ENCODE measurements around the gene PPM1H.

DNA sequence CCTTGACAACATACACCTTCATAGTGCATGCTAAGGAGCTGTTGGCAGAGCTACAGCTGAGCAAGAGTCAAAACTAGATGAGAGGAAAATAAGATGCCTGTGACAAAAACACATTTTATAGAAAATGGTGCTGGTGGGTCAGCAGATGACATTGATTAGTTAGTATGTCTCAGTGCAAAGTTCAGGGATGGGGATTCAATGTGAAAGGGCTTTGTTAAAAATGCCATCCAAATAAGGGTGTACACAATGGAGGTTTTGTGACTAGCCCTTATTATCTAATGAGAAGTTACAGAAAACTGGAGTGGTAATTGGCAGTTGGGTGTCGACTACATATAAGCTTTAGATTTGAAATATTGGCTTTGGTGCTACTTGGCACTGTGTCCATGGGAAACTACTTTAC lies 299.3 kb downstream of the PPM1H start:
- TF ChIP-seq POLR2A (IDR thresholded peaks at IDR 0.05; ENCODE audit: extremely low read depth, insufficient read length): no peak
- TF ChIP-seq, protein P1, sequence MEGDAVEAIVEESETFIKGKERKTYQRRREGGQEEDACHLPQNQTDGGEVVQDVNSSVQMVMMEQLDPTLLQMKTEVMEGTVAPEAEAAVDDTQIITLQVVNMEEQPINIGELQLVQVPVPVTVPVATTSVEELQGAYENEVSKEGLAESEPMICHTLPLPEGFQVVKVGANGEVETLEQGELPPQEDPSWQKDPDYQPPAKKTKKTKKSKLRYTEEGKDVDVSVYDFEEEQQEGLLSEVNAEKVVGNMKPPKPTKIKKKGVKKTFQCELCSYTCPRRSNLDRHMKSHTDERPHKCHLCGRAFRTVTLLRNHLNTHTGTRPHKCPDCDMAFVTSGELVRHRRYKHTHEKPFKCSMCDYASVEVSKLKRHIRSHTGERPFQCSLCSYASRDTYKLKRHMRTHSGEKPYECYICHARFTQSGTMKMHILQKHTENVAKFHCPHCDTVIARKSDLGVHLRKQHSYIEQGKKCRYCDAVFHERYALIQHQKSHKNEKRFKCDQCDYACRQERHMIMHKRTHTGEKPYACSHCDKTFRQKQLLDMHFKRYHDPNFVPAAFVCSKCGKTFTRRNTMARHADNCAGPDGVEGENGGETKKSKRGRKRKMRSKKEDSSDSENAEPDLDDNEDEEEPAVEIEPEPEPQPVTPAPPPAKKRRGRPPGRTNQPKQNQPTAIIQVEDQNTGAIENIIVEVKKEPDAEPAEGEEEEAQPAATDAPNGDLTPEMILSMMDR (IDR thresholded peaks at IDR 0.05; ENCODE audit: low read depth, low read length): no peak
